ENCODE data around the gene DES.

GRCh38 chr2:219449609-219450008 is 31.4 kb downstream of the DES start:
- TF ChIP-seq CTCF (IDR thresholded peaks at IDR 0.05) (no peak), ZFX (IDR thresholded peaks at IDR 0.05; ENCODE audit: borderline replicate concordance) (no peak)

Data from 22Rv1 (cell line).